Hematopoietic multipotent progenitor cell treated with erythropoietin and hydrocortisone succinate and interleukin-3 and kit ligand, for 15 days (in vitro differentiated cells): ENCODE data around the gene RAP2C.
"Not testable (repeated sequence)": the region's sequence is repeated elsewhere in the genome, so short reads cannot be mapped to it uniquely, and the experiment has no call there.

Experiments
- DNase-seq: peaks from one replicate; pipeline ENCODE4 v3.0.0-alpha.2; 2015; ENCODE audit warnings: low spot score

RAP2C gene

DNA sequence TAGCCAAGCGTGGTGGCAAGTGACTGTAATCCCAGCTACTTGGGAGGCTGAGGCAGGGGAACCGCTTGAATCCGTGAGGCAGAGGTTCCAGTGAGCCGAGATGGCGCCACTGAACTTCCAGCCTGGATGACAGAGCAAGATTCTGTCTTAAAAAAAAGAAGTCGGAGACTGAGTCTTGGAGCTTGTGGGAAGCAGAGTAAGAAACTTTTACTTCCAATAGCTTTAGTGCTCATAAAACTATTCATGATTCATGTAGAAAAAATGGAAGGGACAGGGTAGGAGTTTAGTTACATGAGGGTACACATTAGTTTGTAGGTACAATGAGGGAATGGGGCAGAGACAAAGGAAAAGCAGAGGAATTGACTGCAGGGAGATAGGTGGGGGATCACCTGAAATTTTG lies 19.3 kb downstream of the RAP2C start:
- no peak for DNase-seq

GRCh38 chrX:132193872-132194574 lies 25.2 kb downstream of the RAP2C start:
- no peak for DNase-seq

GRCh38 chrX:132191938-132192337 lies 27.3 kb downstream of the RAP2C start:
- no peak for DNase-seq

DNA sequence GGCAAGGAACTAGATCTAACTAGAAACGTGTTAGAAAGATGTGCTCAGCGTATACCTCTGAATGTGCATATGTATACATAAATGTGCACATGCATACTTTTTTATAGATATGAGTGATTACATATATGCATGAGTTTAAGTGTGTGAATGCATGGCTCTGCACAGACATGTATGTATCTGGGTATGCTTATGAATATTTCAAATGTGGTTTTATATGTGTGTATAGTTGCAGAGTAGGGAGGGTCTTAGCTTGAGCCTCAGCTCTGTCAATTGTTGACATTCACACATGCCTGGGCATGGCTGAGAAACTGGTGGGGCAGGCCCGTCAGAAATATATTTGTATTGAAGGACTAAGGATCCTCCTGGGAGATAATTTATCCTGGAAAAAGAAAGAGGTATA lies 31.1 kb downstream of the RAP2C start:
- DNase-seq = no peak

- no peak for DNase-seq
Observed at GRCh38 chrX:132187451-132187850, 31.8 kb downstream of the RAP2C start.

DNA sequence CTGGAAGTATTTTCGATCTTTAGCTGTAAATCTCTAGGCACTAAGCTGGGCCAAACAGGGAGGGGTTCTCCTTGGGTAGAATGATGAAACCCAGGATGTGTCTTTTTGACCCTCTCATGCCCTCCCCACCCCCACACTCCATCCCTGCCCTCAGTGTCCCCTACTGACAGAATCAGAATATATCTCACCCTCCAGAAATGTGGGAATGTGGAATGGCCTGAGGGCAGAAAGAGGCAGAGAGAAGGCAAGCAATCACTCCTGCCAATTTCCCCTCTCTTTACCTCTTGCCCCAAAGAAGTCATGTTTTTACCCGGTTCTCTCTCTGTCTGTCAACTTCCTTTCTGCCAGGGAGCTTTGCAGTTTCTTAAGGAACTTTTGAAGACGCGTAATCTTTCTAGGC lies 34.4 kb downstream of the RAP2C start:
- DNase-seq = no peak

- DNase-seq = no peak
Observed at GRCh38 chrX:132181364-132181763, 37.9 kb downstream of the RAP2C start.

DNA sequence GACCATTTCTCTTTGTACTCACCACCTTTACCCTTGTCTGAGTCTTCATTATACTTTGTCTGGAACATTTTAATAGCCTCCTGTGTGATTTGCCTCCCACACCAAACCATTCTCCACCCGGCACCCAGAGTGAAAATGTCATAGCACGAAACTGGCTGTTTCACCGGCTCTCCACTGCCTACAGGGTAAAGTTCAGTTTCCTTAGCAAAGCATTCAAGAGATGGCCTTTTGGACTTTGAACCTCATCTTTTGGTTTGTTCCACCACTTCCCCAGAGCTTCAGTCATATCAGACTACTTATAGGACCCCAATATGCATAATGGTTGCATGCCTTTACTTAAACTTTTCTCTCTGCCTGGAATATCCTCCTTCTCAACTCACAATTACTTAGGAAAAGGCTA lies 38.3 kb downstream of the RAP2C start:
- DNase-seq = no peak

GRCh38 chrX:132173647-132174046 lies 45.6 kb downstream of the RAP2C start:
- no peak for DNase-seq

- no peak for DNase-seq
Observed at GRCh38 chrX:132171881-132172280, 47.4 kb downstream of the RAP2C start.

GRCh38 chrX:132171478-132171877 lies 47.8 kb downstream of the RAP2C start:
- peak; percentile 2 for DNase-seq

DNA sequence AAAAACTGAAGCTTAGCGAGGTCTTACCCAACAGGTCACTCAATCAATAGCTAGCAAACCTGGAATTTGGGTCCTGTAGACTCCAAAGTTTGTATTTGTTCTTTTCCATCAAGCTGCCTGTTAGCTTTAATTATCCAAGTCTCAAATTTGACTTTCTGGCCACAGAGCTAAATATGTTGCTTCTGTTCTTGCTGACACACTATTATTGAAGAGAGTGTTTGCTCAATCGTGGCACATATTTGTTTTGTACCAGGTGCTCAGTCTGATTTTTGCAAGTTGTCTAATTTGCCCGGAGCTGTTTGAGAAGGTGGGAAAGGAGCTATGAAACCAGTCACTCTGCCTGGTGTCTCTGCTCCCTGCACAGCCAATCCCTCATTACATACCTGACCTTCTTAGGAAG lies 49.7 kb downstream of the RAP2C start:
- DNase-seq = no peak

GRCh38 chrX:132165651-132166050 lies 53.6 kb downstream of the RAP2C start:
- DNase-seq = no peak

- DNase-seq = no peak
Observed at GRCh38 chrX:132165005-132165404, 54.2 kb downstream of the RAP2C start.

GRCh38 chrX:132163094-132163493 lies 56.2 kb downstream of the RAP2C start:
- not testable (repeated sequence) for DNase-seq

- DNase-seq = no peak
Observed at GRCh38 chrX:132153166-132153565, 66.1 kb downstream of the RAP2C start.
